Trophoblast cell (in vitro differentiated cells and primary cell): ENCODE measurements around the gene SERPINA1.

Experiments used
- DNase-seq, 2 donors: peaks; one replicate each; pipeline ENCODE4 v3.0.0-alpha.2; 2016
- H2AFZ ChIP-seq: 2 replicates; pipeline ENCODE4 v1.6.1; 2013; ENCODE audit warnings: low read length, moderate library complexity, mild to moderate bottlenecking; ENCODE audit not compliant: insufficient read depth, poor library complexity
- H2AK5ac ChIP-seq: 2 replicates; pipeline ENCODE4 v1.6.1; 2013; ENCODE audit warnings: mild to moderate bottlenecking, low read length
- H2BK120ac ChIP-seq: 2 replicates; pipeline ENCODE4 v1.6.1; 2013; ENCODE audit warnings: low read length, mild to moderate bottlenecking, moderate library complexity; ENCODE audit not compliant: insufficient read depth, poor library complexity
- H2BK12ac ChIP-seq: 2 replicates; pipeline ENCODE4 v1.6.1; 2013; ENCODE audit warnings: mild to moderate bottlenecking, low read length, moderate library complexity
- H2BK5ac ChIP-seq: 2 replicates; pipeline ENCODE4 v1.6.1; 2013; ENCODE audit warnings: low read length, low read depth, moderate library complexity, mild to moderate bottlenecking; ENCODE audit not compliant: poor library complexity
- H3K14ac ChIP-seq: 2 replicates; pipeline ENCODE4 v1.6.1; 2013; ENCODE audit warnings: mild to moderate bottlenecking, low read length
- H3K18ac ChIP-seq: 2 replicates; pipeline ENCODE4 v1.6.1; 2013; ENCODE audit warnings: mild to moderate bottlenecking, low read length
- H3K23ac ChIP-seq: 2 replicates; pipeline ENCODE4 v1.6.1; 2013; ENCODE audit warnings: low read length
- H3K27ac ChIP-seq: 2 replicates; pipeline ENCODE4 v1.5.1; 2013; ENCODE audit warnings: low read depth, mild to moderate bottlenecking, inconsistent platforms, low read length, moderate library complexity
- H3K27me3 ChIP-seq: 2 replicates; pipeline ENCODE4 v1.6.1; 2013; ENCODE audit warnings: inconsistent platforms, mild to moderate bottlenecking, low read length, moderate library complexity; ENCODE audit not compliant: insufficient read depth
- H3K36me3 ChIP-seq, 2 experiments: 1 replicate in 1 of 2; 2 replicates in 1 of 2; pipeline ENCODE4 v1.6.1; 2013; ENCODE audit warnings: low read length in 2 of 2, mild to moderate bottlenecking in 2 of 2, moderate library complexity in 1 of 2; ENCODE audit not compliant: insufficient read depth in 2 of 2, control insufficient read depth in 1 of 2
- H3K4ac ChIP-seq: 2 replicates; pipeline ENCODE4 v1.6.1; 2013; ENCODE audit warnings: low read depth, mild to moderate bottlenecking, low read length, moderate library complexity
- H3K4me1 ChIP-seq, 2 experiments: 1 replicate in 1 of 2; 2 replicates in 1 of 2; pipeline ENCODE4 v1.6.1; 2013; ENCODE audit warnings: low read length in 2 of 2, mild to moderate bottlenecking in 2 of 2, moderate library complexity in 1 of 2; ENCODE audit not compliant: insufficient read depth in 2 of 2, control insufficient read depth in 1 of 2
- H3K4me2 ChIP-seq: 2 replicates; pipeline ENCODE4 v1.6.1; 2013; ENCODE audit warnings: inconsistent platforms, mild to moderate bottlenecking, low read length, moderate library complexity
- H3K4me3 ChIP-seq: 2 replicates; pipeline ENCODE4 v1.5.1; 2013; ENCODE audit warnings: mild to moderate bottlenecking, low read depth, low read length, inconsistent platforms
- H3K79me1 ChIP-seq: one replicate; pipeline ENCODE4 v1.6.1; 2013; ENCODE audit warnings: low read length
- H3K79me2 ChIP-seq: 2 replicates; pipeline ENCODE4 v1.6.1; 2013; ENCODE audit warnings: low read length, mild to moderate bottlenecking; ENCODE audit not compliant: control insufficient read depth, insufficient read depth, poor library complexity
- H3K9ac ChIP-seq: 2 replicates; pipeline ENCODE4 v1.6.1; 2013; ENCODE audit warnings: mild to moderate bottlenecking, low read length
- H3K9me3 ChIP-seq: 2 replicates; pipeline ENCODE4 v1.6.1; 2013; ENCODE audit warnings: low read depth, mild to moderate bottlenecking, control low read depth, inconsistent platforms, low read length; ENCODE audit not compliant: insufficient read depth
- H4K12ac ChIP-seq: 2 replicates; pipeline ENCODE4 v1.6.1; 2013; ENCODE audit warnings: low read depth, mild to moderate bottlenecking, low read length, moderate library complexity
- H4K8ac ChIP-seq: 2 replicates; pipeline ENCODE4 v1.6.1; 2013; ENCODE audit warnings: low read depth, mild to moderate bottlenecking, low read length, moderate library complexity
- H4K91ac ChIP-seq: one replicate; pipeline ENCODE4 v1.6.1; 2013; ENCODE audit warnings: low read depth, mild to moderate bottlenecking, low read length, moderate library complexity
- WGBS: extraction: QIAGEN DNeasy Blood & Tissue Kit; methylation state at CpG from one replicate; pipeline ENCODE4 v1.1.7; 2013; ENCODE audit warnings: missing lambda C conversion rate; ENCODE audit not compliant: insufficient read length, insufficient coverage; ENCODE audit errors: extremely low coverage; 5-methylcytosine and 5-hydroxymethylcytosine counted together

The SERPINA1 gene

GRCh38 chr14:94392510-94392935 lies 4.1 kb upstream of the SERPINA1 start:
- no peaks in the 10 kb centered on the region for H3K27me3 ChIP-seq
- no peak overlapping the region for H2BK12ac ChIP-seq
- H2BK5ac ChIP-seq: no peak overlapping the region
- no peak overlapping the region for H3K27ac ChIP-seq
- peaks cover 7% of the 10 kb centered on the region for H3K79me1 ChIP-seq
- no peak overlapping the region for H2BK120ac ChIP-seq
- no peak overlapping the region for H3K4me2 ChIP-seq
- H3K4ac ChIP-seq: no peak overlapping the region
- H3K18ac ChIP-seq: no peak overlapping the region
- H3K36me3 ChIP-seq: no peaks in the 10 kb centered on the region
- no peak overlapping the region for H2AK5ac ChIP-seq
- H3K9me3 ChIP-seq: no peaks in the 10 kb centered on the region
- H4K8ac ChIP-seq: no peak overlapping the region
- no peak overlapping the region for H3K4me3 ChIP-seq
- H3K4me1 ChIP-seq: peaks cover 3 to 7% of the 10 kb centered on the region in 2 experiments
- H4K12ac ChIP-seq: no peak overlapping the region
- no peak overlapping the region for H3K9ac ChIP-seq
- WGBS: no CpG with 5 or more reads among the region's 5 CpGs
- H3K23ac ChIP-seq: no peak overlapping the region
- H2AFZ ChIP-seq: no peak overlapping the region
- H3K79me2 ChIP-seq: no peaks in the 10 kb centered on the region
- no peak overlapping the region for H3K14ac ChIP-seq
- peak in 1 of 2 donors; percentile 36 for DNase-seq
- no peak overlapping the region for H4K91ac ChIP-seq

GRCh38 chr14:94391281-94391975 lies 3.0 kb upstream of the SERPINA1 start:
- H4K12ac ChIP-seq: no peak overlapping the region
- no peak overlapping the region for H3K14ac ChIP-seq
- H4K91ac ChIP-seq: no peak overlapping the region
- no peak overlapping the region for H3K9ac ChIP-seq
- no peaks in the 10 kb centered on the region for H3K27me3 ChIP-seq
- H3K18ac ChIP-seq: no peak overlapping the region
- H4K8ac ChIP-seq: no peak overlapping the region
- H2BK120ac ChIP-seq: no peak overlapping the region
- no peaks in the 10 kb centered on the region for H3K36me3 ChIP-seq
- H3K9me3 ChIP-seq: no peaks in the 10 kb centered on the region
- H3K79me1 ChIP-seq: peaks cover 7% of the 10 kb centered on the region
- no peak overlapping the region for H2BK12ac ChIP-seq
- H3K4me2 ChIP-seq: no peak overlapping the region
- DNase-seq: no peak
- H2AFZ ChIP-seq: no peak overlapping the region
- H2BK5ac ChIP-seq: no peak overlapping the region
- H3K4me1 ChIP-seq: peaks cover 2 to 7% of the 10 kb centered on the region in 2 experiments
- no peaks in the 10 kb centered on the region for H3K79me2 ChIP-seq
- H3K23ac ChIP-seq: no peak overlapping the region
- H3K4ac ChIP-seq: no peak overlapping the region
- H2AK5ac ChIP-seq: no peak overlapping the region
- no peak overlapping the region for H3K27ac ChIP-seq
- WGBS: no CpG with 5 or more reads among the region's 10 CpGs
- no peak overlapping the region for H3K4me3 ChIP-seq

GRCh38 chr14:94390372-94391086 lies 2.1 kb upstream of the SERPINA1 start:
- H3K4ac ChIP-seq: no peak overlapping the region
- H3K14ac ChIP-seq: peak overlapping the region; percentile 37
- H3K9me3 ChIP-seq: no peaks in the 10 kb centered on the region
- no peak overlapping the region for H3K18ac ChIP-seq
- no peaks in the 10 kb centered on the region for H3K79me2 ChIP-seq
- no peak overlapping the region for H4K8ac ChIP-seq
- H3K23ac ChIP-seq: no peak overlapping the region
- no peak overlapping the region for H3K9ac ChIP-seq
- no peak overlapping the region for H2BK5ac ChIP-seq
- H3K36me3 ChIP-seq: no peaks in the 10 kb centered on the region
- no peak overlapping the region for H2AK5ac ChIP-seq
- H3K4me2 ChIP-seq: no peak overlapping the region
- no peak overlapping the region for H3K27ac ChIP-seq
- no peak overlapping the region for H4K91ac ChIP-seq
- H2BK12ac ChIP-seq: peak overlapping the region; percentile 42
- no CpG with 5 or more reads among the region's 12 CpGs for WGBS
- H3K4me3 ChIP-seq: no peak overlapping the region
- peaks cover 3% of the 10 kb centered on the region for H3K79me1 ChIP-seq
- no peak for DNase-seq
- H3K4me1 ChIP-seq: peaks cover 2 to 3% of the 10 kb centered on the region in 2 experiments
- H2BK120ac ChIP-seq: no peak overlapping the region
- no peak overlapping the region for H2AFZ ChIP-seq
- no peaks in the 10 kb centered on the region for H3K27me3 ChIP-seq
- no peak overlapping the region for H4K12ac ChIP-seq

- H3K4me1 ChIP-seq: peaks cover 2 to 3% of the 10 kb centered on the region in 2 experiments
- peaks cover 3% of the 10 kb centered on the region for H3K79me1 ChIP-seq
- no peak overlapping the region for H2BK120ac ChIP-seq
- no peak overlapping the region for H2BK5ac ChIP-seq
- no peak overlapping the region for H3K4ac ChIP-seq
- H3K23ac ChIP-seq: no peak overlapping the region
- H3K27me3 ChIP-seq: no peaks in the 10 kb centered on the region
- no peak overlapping the region for H4K91ac ChIP-seq
- H3K9me3 ChIP-seq: no peaks in the 10 kb centered on the region
- H3K36me3 ChIP-seq: no peaks in the 10 kb centered on the region
- WGBS: no CpG with 5 or more reads among the region's 10 CpGs
- H4K12ac ChIP-seq: no peak overlapping the region
- DNase-seq: no peak
- no peak overlapping the region for H3K4me3 ChIP-seq
- no peak overlapping the region for H3K27ac ChIP-seq
- H2AK5ac ChIP-seq: no peak overlapping the region
- no peak overlapping the region for H3K18ac ChIP-seq
- no peak overlapping the region for H2BK12ac ChIP-seq
- no peak overlapping the region for H3K4me2 ChIP-seq
- no peak overlapping the region for H3K9ac ChIP-seq
- H2AFZ ChIP-seq: no peak overlapping the region
- H3K79me2 ChIP-seq: no peaks in the 10 kb centered on the region
- H4K8ac ChIP-seq: no peak overlapping the region
- H3K14ac ChIP-seq: peak overlapping the region; percentile 37
These were observed 1.4 kb upstream of the SERPINA1 start for GRCh38 chr14:94389731-94390371.
